ACHN (cell line): ENCODE results near the gene NTRK3.

Experiments
- DNase-seq: peaks from one replicate; pipeline ENCODE4 v3.0.0-alpha.2; 2015
- in situ Hi-C: cut with HindIII; loops from 2 replicates; pipeline ENCODE4 v1.10.0; 2017; ENCODE audit warnings: low sequenced_read_pairs, low pct_ligation_motif_present, low pct_unique_long_range_greater_than_20kb

The NTRK3 gene

DNA sequence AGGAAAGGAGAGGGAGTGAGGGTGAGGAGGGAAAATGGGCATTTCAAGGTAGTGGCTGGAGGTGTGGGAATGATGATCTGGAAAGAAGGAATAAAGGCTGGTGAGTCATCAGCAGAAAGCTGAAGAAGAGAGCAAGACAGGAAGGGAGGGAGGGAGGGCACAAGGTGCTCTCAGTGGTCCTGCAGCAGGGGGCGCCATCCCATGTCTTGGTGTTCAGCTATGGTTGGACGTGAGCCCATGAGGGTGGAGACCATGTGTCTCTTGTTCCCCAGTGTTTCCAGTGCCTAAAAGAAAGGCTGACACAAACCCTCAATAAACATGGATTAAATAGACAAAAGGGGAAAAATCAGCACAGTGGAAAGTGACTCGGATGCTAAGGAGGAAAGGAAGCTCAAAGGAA lies 228.5 kb downstream of the NTRK3 start:
- in situ Hi-C loops: no loop called here
- DNase-seq: no peak

DNA sequence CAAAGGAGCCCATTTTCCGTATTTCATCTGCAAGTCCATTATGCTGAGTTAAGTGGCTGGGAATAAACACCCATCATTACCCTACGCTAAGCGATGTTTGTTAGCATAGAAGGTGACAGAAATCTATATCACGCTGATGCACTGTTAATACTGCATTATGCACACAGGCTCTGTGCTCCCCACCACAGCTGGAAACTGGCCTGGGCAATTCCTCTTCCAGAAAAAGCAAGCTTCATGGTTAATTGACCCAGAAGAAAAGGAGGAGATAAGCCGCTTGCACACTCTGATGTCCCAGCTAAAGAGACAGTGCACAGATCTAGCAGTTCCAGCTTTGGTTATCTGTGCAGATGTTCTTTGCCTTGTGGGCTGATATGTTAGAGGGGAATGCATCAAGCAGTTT lies 232.6 kb downstream of the NTRK3 start:
- DNase-seq: no peak
- in situ Hi-C loops: no loop called here

DNA sequence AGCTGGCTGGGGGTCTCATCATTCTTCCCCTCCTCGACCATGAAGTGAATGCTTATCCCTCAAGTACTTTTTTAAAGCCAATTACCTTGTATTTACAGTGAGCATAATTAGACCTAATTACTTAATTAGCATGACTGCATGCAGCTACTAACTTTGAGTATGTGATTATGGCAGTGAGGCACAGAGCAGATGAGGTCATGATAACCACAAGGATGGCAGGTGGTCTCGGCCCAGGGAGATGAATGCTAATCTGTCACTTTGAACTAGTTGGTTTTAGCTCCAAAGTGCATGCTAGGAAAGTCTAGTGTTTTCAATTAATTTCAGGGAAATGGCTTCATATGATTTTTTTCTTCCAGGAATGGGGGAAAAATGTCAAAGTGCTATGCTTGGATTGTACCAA lies 233.8 kb downstream of the NTRK3 start:
- in situ Hi-C loops: no loop called here
- no peak for DNase-seq

DNA sequence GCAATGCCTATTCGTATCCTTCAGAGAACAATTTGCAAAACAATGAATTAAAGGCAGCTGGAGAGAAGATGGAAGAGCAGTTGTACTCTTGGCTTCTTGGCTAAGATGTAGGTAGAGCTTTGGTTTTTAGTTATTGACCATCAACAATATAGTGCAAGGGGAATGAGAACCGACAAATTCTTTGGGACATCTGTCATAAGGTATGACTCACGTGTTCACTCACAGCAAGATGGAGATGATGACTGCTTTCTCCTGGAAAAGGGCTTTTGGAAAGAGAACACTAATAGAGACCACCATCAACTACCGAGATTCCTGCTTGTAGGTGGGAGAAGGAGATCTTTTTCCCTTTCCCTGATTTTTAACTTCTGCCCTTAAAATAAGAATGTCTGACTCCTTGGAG lies 234.9 kb downstream of the NTRK3 start:
- DNase-seq: no peak
- in situ Hi-C loops: no loop called here

DNA sequence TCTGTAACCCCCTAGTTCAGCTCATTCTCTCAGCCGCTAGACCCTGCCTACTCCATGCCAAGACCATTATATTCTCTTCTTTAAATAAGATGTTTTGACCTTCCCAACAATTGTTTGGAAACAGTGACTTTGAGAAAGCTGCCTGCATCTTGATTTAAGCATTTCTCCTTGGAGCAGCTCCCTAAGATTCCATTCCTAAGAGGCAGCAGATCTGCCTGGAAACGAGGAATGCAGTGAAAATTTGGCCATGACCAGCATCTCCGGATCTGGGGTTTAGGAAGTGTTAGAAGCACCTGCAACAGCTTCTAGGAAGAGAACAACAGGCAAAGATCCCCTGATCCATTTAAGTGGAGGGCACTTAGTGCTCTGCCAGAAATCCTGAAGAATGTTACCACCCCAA lies 235.7 kb downstream of the NTRK3 start:
- in situ Hi-C loops: no loop called here
- DNase-seq: no peak

DNA sequence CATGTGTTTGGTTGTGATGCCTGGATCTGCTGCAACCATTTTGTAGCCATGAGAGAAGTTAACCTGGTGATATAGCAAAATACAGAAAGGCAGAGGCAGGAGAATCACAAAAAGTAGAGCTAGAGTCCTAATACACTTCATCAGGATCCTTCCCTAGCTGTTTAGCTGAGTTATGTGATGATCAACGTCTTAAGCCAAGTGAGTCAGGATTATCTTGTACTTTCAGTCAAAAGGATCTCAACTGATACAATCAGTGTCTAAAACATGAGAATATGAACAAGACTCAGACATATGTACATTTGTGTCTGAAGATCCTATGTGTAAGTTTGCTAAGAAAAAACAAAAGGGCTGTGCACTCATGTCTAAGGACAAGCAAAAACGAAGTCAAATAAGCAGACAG lies 236.9 kb downstream of the NTRK3 start:
- in situ Hi-C loops: no loop called here
- DNase-seq: no peak

DNA sequence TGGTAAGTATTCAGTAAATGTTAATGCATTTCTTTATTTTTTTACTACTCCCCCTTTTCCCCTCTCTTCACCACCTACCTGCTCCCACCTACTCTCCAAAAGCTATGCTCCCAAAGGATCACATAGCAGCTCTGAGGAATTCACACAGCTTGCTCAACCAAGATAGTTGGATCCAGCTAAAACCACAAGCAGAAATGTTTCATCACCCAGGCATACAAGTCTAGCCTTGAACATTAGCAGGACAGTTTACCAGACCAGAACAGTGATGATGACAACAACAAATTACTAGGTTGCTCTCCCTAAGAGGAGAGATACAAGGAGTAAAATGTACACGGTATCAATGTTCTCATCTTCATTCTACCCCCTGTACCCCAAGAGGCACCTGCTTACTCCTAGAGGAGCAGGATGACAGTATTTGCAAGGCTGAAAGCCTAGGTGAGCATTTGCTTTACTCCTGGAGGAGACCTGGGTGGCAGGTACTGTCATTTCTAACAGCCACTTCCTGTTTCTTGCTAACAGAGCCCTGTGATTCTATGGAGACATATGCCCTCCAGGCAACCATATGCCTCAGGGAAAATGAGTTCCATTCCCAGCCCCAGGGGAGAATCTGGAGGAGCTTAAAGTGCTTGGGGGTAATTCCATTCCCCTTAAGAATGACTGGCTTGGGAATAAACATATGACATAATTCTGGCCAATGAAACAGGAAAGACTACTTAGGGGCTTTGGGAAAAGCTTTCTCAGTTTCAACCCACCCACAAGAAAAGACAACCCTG lies 237.5 kb downstream of the NTRK3 start:
- in situ Hi-C loops: no loop called here
- DNase-seq: no peak

DNA sequence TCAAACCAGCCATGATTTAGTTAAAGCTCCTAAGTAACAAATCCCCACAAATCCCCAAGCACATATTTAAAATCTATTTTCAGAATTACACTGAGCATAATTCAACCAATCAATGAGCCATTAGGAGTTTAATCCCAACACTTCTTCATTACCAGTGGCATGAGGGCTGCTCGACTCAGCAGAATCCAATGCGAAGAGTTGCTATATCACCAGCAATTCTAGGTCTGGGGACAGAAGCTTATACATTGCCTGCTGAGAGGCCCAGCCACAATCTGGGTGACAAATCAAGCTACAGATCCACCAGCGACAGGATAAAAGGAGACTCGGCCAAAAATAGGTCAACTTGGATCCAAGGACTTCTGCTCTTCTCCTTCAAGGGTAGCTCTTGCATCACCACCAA lies 238.8 kb downstream of the NTRK3 start:
- in situ Hi-C loops: no loop called here

DNA sequence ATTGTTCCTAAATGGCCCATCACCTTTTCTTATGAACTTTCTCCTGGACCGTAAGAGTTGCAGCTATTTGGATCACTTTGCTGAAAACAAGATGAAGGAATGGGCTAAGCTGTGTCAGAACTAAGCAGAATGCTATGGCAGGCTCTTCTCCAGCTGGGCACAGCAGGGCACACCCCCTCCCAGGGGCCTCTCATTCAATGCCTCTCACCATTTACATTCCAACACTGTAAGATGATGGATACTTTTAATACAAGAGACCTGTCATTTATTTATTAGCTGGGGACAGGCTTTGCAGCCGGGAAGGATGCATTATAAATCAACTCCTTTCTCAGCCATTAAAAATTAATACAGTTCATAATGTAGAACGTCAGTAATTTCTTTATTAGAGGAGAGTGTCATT lies 240.1 kb downstream of the NTRK3 start:
- in situ Hi-C loops: no loop called here
- no peak for DNase-seq

More for the DNA sequence above, 238.8 kb downstream of the NTRK3 start:
- DNase-seq: no peak

DNA sequence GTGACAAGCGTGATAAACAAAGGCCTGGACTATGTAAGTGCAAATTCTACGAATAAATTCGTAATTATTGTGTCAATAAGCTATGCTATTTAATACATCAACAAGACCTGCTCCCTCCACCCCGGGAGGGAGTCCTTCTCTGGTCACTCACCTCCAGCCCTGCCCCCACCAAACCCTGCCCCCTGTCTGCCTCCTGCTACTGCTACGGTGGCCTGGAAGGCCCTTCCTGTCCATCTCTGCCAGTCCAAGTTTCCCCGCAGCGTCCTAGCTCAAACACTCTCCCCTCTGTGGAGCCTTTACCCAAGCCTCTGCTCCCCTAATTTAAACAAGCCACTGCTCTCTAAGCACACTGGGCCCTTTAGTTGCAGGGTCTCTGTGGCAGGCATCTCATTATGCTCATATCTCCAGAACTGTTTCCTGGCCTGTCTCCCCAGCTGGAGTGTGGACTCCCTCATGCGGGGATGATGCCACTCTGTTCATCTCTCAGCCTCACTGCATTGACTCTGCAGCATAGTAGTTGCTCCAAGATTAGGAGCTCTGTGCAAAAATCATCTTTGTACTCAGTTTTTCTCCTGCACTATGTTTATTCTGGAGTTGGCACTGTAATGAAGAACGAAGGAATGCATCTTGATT lies 241.2 kb downstream of the NTRK3 start:
- DNase-seq: no peak
- in situ Hi-C loops: no loop called here

DNA sequence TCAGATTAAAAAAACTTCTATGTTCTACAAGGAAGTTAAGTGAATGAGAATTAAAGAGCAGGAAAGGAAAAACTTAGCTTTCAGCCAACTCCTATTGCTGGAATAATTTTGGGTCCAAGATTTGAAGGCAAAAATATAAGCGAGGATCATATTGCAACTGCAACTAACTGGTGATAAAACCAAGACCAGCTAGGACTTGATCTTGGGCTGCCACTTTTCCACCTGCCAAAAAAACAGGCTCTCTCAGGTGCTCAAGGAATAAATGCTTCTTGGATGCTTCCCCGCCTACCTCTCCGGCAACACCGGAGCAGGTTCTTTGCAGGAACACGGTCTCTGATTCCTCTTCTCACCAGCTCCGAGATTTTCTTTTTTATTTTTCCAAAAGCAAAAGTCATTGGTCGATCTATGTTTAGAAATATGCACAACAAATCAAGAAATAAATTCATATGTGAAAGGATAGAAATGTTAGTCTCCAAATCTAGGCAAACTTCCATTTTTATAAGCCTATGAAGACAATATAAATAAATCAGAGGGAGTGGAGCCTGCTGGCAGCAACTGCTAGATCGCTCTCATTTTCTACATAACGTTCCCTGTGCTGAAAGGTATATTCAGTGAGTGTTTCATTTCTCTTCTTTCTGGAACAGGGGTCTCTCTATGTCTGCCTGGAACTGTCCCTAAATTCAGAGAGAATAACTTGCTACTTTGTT lies 241.9 kb downstream of the NTRK3 start:
- in situ Hi-C loops: no loop called here
- DNase-seq: no peak

DNA sequence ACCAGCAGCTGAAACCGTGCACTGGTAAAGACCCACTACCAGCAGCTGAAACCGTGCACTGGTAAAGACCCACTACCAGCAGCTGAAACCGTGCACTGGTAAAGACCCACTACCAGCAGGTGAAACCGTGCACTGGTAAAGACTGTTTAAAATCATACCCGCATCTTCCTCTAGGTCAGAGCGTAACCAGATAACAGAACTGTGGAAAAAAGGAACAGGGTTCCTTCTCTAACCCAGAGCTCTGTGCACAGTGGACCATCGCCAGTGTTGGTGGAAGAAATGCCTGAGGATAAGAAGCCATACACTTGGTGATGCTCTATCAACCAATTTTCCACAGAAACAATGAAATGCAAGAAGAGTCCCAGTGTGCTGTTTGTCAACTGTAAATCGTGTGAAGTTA lies 243.4 kb downstream of the NTRK3 start:
- DNase-seq: no peak
- in situ Hi-C loops: no loop called here

DNA sequence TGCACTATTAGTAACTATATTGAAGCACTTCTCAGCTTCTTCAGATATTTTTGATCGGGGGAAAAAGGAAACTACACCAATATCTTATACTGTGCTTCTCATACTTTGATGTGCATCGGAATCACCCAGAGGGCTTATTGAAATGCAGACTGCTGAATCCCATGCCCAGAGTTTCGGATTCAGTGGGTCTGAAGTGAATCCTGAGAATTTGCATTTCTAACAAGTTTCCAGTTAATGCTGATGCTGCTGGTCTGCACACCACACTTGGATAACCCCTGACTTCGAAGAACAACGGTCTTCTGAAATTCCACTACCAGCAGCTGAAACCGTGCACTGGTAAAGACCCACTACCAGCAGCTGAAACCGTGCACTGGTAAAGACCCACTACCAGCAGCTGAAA lies 243.9 kb downstream of the NTRK3 start:
- no peak for DNase-seq
- in situ Hi-C loops: no loop called here

DNA sequence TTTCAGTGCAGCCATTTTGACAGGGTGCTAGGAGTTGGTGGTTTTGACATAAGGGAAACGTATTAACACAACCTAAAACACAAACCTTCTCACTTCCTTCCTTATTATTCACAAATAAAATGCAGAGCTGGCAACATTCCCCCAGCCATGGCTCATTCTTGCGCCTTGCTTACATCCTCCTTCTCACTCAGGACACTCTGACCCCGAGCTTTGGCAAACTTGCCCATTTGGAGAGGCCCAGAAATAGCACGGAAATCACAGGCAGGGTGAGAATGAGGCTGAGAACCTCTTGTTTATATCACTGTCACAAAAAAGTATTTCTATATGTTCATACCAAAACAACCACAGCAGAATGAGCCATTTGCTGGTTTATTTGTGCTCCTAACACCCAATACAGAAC lies 244.3 kb downstream of the NTRK3 start:
- in situ Hi-C loops: no loop called here
- DNase-seq: no peak

DNA sequence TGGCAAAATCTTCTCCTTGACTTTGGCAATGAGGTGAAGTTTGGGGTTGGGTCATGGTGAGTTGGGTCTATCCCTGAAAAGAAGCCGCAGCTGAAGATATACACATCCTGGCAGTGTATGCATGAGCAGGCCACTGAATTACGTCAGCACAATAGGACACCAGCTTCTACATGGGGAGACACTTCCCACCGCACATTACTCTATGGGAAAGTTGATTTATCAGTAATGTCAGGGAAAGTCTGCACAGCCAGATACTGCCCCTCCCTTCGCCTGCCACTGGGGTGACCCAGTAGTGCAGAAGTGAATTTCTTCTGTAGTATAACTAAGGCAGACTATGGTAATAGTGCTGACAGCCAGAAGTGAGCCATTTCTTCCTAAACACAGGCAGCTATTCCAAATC lies 245.0 kb downstream of the NTRK3 start:
- in situ Hi-C loops: no loop called here

DNA sequence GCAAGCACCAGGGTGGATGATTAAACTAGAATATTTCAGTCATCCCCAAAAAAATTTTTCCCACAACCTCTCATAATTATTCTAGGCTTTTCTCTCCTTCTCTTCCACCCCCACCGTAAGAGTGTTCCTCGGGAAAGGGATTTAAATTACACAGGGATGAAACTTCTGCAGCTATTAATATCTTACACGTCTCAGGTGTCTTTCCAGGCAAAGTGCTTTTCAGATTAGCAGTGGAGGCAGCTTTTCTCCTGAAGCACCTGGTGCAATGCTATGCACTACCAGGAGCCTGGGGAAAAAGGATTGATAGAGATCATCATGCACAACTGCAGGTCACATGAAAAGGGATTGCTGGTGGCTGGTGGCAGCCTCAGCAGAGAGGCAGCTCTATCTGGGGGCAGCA lies 250.4 kb downstream of the NTRK3 start:
- DNase-seq: no peak
- in situ Hi-C loops: no loop called here

More for the DNA sequence above, 245.0 kb downstream of the NTRK3 start:
- no peak for DNase-seq

DNA sequence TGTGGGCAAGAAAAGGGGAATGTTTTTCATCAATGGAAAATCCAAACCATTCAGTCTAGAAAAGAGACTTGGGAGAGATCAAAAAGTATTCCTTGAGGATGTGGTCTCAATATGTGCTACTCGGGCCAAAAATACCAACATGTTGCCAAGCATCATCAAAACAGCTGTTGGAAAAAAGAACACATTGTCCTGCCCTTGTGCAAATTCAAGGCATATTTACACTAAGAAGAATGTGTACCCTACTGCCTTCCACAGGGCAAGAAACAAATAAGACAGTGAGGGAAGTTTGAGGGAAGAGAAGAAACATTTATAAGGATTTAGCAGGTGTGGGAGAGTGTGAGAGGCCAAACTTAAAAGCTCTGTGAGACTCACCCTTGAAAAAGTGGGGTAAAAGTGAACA lies 252.1 kb downstream of the NTRK3 start:
- DNase-seq: no peak
- in situ Hi-C loops: no loop called here

DNA sequence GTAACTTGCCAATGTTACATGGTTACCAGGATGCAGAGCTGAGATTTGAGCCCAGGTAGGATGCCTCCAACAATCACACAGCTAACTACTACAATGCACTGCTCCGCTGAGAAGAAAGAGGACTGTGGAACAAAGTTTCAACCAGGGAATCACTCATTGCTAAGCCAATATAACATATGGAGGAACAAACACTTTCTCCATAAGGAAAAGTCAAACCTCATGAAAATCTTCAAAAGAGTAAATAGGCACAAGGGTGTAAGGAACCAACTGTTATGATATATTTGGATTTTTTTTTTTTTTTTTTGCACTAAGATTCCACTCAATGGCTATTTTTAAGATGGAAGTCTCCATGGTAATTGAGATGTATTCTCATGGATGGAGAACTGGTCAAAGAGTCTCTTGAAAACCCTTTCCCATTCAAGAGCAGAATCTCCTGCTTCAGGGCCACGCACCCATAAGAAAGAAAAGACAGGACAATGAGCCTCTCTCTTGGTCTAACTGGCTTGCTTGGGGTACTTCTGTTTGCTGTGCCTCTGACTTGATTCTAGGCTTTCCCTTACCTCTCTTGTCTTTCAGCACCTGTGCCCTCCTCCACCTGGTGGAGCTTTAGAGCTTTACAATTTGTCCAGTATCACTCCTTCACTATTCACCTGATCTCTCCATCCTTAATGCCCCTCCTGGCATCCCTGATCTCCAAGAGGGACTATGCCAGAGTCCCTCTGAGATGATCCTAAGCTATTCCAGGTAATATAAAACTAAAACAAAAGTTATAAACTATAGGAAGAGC lies 252.8 kb downstream of the NTRK3 start:
- in situ Hi-C loops: no loop called here
- no peak for DNase-seq

DNA sequence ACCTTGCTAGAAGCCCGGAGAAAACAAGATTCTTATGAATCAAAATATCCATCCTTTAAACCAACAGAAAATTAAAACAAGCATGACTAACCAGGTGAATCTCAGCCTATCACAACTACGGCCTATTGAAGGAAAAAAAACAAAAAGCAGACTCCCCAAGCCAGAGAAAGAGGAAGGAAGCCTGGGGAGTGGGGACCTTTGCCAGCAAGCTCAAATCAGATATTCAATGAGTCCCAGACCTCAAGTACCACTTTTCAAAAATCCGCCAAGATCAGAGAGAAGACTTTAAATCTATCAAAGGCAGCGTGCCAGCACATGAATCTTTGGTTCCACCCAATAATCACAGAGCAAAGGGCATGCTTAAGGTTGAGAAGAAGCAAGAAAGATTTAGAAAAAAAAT lies 253.8 kb downstream of the NTRK3 start:
- in situ Hi-C loops: no loop called here

More for the DNA sequence above, 253.8 kb downstream of the NTRK3 start:
- DNase-seq: no peak
